Stimulated activated CD4-positive, alpha-beta T cell treated with anti-CD3 and anti-CD28 coated beads, Interleukin-12 subunit alpha, Interleukin-12 subunit beta, amount 100 ng/mL, for 48 hours (primary cell): ENCODE data around the gene KANSL1.

Experiments
- DNase-seq, 3 donors: peaks; one replicate each; pipeline ENCODE4 v3.0.0-alpha.2; 2020; ENCODE audit warnings: low read depth in 2 of 3, low spot score in 1 of 3

The KANSL1 gene

GRCh38 chr17:45987706-45988105, 205.5 kb downstream of the KANSL1 start:
- DNase-seq = no peak

DNA sequence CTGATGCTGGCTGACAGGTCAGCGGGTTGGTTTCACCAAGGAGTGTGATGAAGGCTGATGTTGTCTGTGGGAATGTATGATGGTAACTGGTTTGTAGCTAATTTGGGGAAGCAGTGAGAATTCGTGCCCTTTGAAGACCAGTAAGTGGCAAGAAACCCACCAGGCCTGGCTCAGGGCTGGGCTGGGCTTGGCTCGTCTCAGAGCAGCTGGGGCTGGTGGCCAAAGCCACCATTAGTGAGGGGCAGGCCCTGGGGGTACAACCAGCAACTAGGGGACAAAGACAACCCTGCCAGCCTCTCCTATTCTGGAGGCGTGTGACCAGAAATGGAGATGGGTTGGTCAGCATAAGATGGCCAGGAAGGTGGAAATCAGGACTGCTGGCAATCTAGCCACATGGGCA, 207.2 kb downstream of the KANSL1 start:
- no peak for DNase-seq

GRCh38 chr17:45985447-45985846, 207.8 kb downstream of the KANSL1 start:
- DNase-seq = no peak

DNA sequence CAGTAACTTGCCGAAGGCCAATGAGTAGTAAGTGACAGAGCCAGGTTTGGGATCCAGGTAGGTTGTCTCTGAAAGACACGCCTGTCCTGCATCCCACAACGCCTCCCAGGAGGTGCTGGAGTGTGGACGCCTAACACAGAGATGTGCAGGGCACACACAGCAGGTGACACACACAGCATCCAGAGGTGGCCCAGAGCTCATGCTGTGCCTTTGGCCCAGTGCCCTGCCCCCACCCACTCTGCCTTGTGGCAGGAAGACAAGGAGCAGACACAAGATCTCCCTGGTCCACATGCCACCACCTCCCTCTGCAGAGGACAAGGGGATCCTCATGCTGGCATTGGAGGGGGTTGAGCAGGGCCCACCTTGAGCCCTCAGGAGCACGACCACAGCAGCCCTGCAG, 208.9 kb downstream of the KANSL1 start:
- no peak for DNase-seq

- DNase-seq = no peak
Measured at GRCh38 chr17:45983614-45984310, 209.5 kb downstream of the KANSL1 start.

GRCh38 chr17:45982791-45983613, 210.2 kb downstream of the KANSL1 start:
- no peak for DNase-seq

DNA sequence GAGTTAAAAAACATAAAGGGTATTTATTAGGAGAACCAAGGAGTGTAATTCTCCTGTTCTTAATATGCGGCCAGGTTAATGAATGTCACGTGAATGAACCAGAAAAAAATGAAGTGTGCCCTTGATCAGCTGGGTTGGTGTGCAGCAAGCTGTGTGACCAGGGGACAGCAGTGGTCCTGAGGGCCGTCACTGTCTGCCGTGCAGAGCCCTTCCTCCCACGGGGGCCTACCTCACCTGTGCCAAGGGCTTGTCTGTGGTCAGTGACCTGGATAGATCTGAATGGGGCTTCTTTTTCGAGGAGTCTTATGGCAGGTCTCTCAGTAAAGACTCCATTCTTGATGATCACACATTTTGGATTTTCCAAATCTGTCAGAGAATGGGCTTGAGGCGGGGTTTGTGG, 211.9 kb downstream of the KANSL1 start:
- DNase-seq = no peak

- DNase-seq = no peak
Measured at GRCh38 chr17:45980855-45981254, 212.4 kb downstream of the KANSL1 start.
